ENCODE data around the gene CLIC1.
A peak's percentile ranks its signal among the peaks of the same experiment; 100 is the strongest.

Gene CLIC1

GRCh38 chr6:31700740-31701401 lies 35.5 kb downstream of the CLIC1 start:
- DNase-seq = no peak

- DNase-seq = no peak
Measured at GRCh38 chr6:31697555-31697954, 38.8 kb downstream of the CLIC1 start.

GRCh38 chr6:31693535-31693934 lies 42.8 kb downstream of the CLIC1 start:
- DNase-seq = no peak

- no peak for DNase-seq
Measured at GRCh38 chr6:31692886-31693285, 43.4 kb downstream of the CLIC1 start.

- DNase-seq = no peak
Measured at GRCh38 chr6:31692353-31692752, 44.0 kb downstream of the CLIC1 start.

- DNase-seq = no peak
Measured at GRCh38 chr6:31691564-31692108, 44.7 kb downstream of the CLIC1 start.

GRCh38 chr6:31691078-31691463 lies 45.3 kb downstream of the CLIC1 start:
- DNase-seq = no peak

- DNase-seq = no peak
Measured at GRCh38 chr6:31690231-31691077, 45.9 kb downstream of the CLIC1 start.

GRCh38 chr6:31689249-31690110 lies 46.9 kb downstream of the CLIC1 start:
- no peak for DNase-seq

GRCh38 chr6:31687860-31688693 lies 48.3 kb downstream of the CLIC1 start:
- DNase-seq = no peak

- no peak for DNase-seq
Measured at GRCh38 chr6:31687321-31687720, 49.0 kb downstream of the CLIC1 start.

- no peak for DNase-seq
Measured at GRCh38 chr6:31686483-31686882, 49.8 kb downstream of the CLIC1 start.

- DNase-seq = no peak
Measured at GRCh38 chr6:31683591-31683990, 52.7 kb downstream of the CLIC1 start.

GRCh38 chr6:31681135-31681671 lies 55.1 kb downstream of the CLIC1 start:
- peak; percentile 42 for DNase-seq
